CD4-positive, alpha-beta T cell treated with Interleukin-1 beta for 1 hour (primary cell): ENCODE measurements around the gene CMIP.

Experiments
- DNase-seq, 2 donors: peaks; one replicate each; pipeline ENCODE4 v3.0.0-alpha.2; 2020 to 2022

Gene CMIP

DNA sequence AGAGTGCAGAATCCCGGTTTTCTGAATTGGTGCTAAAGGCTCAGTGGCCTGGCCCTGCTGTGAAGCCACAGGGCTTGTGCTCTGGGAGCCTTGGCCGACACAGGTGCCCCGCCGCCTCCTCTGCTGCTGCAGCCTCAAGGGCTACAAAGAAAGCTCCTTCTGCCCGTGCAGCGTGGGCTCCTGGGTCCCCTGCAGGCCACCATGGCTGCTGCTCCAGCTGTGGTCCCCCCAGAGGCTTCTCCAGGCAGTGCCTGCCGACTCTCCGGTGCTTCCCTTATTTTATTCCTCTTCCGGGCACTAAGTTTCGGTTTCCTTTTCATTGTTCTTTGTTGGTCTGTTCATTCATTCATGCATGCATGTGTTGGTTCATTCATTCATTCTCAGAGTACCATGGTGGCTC is 53.1 kb downstream of the CMIP start:
- DNase-seq, result peak in 1 of 2 donors; percentile 55

DNA sequence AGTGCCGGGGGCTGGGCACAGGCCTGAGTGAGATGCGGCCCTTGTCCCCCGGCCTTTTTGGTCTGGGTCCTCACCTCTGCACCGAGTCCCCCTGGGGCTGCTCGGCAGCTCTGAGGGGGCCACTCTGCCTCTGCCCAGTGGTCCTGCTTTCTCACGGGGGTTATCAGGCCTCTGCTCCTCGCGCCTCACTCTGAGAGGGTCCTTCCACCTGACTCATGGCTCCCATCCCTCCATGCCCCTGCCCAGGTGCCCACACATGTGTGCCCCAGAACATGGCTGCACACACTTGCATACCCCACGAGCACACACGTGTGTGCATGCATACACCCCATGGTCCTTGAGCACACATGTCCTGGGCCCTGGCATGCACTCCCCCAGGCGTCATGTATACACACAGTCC is 53.7 kb downstream of the CMIP start:
- DNase-seq, result no peak

DNA sequence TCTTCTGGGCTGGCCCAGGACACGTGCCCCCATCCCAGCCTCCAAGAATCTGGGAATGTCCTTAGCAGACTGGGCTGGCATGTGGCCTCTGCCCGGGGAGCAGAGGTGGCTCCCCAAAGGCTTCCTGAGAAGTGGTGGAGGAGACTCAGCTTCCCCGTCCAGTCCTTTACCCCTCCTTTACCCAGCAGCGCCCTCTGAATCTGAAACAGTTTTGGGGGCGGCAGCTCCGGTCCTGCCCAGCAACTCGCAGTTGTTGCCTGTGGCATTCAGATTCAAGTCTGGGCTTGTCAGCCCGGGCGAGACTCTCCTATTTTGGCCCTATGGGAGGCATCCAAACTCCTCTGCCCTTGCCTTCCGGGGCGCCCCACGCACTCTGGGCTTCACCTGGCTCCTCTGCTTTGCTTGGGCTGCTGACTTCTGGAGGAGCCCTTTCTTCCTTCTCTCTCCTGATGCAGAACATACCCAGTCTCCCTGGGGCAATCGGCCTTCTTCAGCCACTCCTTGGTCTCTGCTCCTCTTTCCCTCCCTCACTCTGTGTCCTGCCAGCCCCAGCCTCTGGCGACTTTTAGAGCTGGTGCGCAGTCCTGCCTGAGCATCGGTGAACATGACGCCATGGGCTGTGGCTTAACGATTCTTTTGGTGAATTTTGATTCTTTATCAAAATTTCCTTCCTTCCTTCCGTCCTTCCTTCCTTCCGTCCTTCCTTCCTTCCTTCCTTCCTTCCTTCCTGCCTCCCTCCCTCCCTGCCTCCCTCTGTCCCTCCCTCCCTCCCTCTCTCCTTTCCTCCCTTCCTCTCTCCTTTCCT is 55.2 kb downstream of the CMIP start:
- no peak for DNase-seq

DNA sequence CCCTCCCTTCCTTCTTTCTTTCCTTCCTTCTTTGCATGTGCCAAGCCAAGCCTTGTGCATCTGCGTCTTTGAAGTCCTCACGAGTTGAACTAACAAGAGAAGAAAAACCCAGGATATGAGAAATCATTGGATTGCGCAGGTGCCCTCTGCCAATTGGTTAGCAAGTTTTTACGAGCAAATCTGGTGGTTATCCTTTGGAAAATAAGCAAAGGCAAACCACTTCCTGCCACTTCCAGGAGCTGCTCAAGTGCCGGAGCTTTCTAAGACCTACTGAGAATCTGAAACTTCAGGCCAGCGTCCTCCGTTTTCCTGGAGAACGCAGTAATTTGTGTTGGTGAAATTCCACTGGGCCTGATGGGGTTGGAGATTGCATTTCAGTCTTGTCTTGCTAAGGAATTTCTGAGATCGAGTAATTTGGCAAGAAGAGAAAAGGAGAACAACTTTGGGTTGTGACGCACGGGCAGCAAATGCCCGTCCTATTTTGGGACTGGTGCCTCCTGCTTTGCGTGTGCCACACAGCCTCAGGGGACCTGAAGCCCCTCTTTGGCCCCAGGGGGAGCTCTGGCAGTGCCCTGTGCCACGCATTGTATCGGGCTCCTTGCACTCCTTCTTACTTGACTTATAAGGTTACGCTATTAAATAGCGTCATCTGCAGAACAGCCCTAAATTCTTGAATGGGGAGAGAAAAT is 56.4 kb downstream of the CMIP start:
- peak in 1 of 2 donors; percentile 85 for DNase-seq

GRCh38 chr16:81502396-81503070 is 57.9 kb downstream of the CMIP start:
- DNase-seq, result no peak

- DNase-seq, result peak in 1 of 2 donors; percentile 60
These were observed 60.5 kb downstream of the CMIP start for GRCh38 chr16:81505011-81505661.

DNA sequence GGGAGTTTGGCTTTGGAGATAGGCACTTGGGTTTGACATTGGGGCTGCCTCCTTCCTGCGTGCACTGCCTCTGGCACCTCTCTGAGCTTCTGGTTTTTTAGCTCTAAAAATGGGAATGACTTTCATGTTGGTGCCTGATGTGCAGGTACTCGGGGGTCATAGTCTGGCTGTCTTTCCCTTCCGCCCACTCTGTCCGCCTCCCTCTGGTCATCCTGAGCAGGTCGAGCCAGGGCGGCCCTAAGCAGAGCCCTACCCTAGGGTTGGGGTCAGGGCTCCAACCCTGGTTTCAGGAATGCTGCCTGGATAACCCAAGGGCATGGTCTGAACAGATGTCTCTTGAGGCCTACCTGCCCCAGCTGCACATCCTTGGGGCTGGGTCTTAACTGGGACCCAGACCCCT is 64.8 kb downstream of the CMIP start:
- DNase-seq, result no peak

GRCh38 chr16:81510016-81510415 is 65.4 kb downstream of the CMIP start:
- no peak for DNase-seq

- DNase-seq, result no peak
These were observed 66.8 kb downstream of the CMIP start for GRCh38 chr16:81511371-81511770.

DNA sequence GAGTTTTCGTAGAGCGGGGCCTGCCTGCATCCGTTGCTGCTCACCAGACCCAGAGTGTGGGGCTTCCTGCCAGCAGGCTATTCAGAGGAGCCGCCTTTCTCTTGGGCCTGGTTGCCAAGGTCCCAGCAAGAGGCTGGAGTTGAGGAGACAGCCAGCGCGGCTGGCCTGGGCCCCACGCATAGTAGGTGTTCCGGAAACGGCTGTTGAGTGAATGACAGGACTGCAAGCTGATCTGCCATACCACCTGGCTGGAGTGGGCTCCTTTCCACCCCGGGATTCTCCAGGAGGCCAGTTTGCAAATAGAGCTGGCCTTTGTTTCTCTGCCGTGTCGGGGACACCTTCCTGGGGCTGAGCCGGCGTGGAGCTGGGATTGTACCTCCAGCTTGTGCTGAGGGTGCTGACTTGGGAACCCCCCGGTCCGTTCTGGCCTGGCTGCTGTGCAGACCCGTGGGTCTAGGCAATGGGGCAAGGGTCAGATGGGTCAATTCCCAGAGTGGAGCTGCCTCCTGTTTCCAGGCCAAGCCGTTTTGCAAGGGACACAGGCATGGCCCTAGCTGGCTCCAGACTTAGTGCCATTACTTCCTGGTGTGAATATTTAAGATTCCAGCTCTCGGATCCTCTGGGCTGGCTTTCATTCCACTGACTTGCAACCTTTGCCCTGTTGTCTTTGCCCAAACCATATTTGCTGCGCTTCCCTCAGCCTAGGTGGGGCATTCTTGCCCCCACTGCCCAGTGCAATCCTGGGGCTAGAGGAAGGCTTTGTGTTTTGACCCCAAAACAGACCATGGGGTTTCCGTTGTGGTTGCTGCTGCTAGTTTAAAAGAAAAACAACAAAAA is 68.8 kb downstream of the CMIP start:
- DNase-seq, result no peak

DNA sequence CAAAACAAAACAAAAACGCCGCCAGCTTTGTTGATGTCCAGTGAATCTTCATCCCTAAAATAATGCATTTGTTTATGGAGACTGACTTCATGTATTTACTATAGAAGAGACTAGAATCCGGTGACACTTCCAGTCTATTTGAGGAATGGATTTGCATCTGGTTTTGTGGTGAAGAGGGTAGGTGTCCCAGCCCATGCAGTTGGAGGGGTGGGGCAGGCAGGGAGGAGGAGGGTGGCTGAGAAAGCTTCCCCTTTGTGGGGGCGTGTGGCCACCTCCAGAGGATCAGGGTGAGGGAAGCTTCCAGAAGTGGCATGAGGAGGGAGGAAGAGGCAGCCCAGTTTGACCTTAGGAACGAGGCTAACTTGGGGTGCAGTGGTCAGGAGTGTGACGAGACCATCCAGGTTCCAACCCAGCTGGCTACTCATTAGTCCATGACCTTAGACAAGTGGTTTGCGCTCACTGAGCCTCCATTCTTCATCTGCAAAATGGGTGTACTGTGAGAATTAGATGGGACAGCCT is 69.5 kb downstream of the CMIP start:
- peak in 1 of 2 donors; percentile 46 for DNase-seq

GRCh38 chr16:81514568-81515258 is 70.1 kb downstream of the CMIP start:
- no peak for DNase-seq

DNA sequence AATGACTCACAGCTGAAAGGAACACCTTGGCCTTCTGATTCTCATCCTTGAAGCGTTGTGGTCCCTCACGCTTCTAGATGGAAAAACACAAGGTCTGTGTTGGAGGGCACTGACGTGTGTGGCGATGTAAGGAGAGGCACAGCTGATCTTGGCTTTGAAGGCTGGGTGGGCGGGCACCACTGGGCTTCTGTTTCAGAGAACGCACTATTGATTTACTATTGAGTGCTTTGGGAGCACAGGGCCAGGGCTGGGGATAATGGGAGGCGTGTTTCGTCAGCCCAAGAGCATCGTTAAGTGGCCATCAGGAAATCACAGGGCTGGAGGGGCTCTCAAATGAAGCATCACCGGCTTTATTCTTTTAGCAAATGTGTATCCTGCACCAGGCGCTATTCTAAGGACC is 70.7 kb downstream of the CMIP start:
- no peak for DNase-seq

DNA sequence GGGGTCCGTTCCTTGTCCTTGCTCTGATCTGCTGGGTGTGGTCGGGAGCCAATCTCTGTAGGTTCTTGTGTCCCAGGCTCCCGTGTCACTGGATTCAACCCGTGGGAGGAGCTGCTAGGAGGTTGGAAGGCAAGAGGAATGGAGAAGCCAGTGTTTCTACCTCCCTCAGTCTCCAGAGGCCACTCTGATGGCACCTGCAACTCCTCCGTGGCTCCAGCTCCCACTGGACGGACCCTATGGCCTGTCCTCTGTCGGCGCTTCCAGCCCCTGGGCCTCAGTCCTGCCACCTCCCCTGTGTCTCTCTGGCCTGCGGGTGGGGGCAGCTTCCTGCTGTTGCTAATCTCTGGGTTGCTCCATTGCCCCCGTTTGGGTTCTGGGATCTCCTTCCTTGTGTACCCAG is 71.1 kb downstream of the CMIP start:
- no peak for DNase-seq

- no peak for DNase-seq
These were observed 72.0 kb downstream of the CMIP start for GRCh38 chr16:81516478-81517149.

GRCh38 chr16:81517150-81517499 is 72.5 kb downstream of the CMIP start:
- DNase-seq, result no peak

DNA sequence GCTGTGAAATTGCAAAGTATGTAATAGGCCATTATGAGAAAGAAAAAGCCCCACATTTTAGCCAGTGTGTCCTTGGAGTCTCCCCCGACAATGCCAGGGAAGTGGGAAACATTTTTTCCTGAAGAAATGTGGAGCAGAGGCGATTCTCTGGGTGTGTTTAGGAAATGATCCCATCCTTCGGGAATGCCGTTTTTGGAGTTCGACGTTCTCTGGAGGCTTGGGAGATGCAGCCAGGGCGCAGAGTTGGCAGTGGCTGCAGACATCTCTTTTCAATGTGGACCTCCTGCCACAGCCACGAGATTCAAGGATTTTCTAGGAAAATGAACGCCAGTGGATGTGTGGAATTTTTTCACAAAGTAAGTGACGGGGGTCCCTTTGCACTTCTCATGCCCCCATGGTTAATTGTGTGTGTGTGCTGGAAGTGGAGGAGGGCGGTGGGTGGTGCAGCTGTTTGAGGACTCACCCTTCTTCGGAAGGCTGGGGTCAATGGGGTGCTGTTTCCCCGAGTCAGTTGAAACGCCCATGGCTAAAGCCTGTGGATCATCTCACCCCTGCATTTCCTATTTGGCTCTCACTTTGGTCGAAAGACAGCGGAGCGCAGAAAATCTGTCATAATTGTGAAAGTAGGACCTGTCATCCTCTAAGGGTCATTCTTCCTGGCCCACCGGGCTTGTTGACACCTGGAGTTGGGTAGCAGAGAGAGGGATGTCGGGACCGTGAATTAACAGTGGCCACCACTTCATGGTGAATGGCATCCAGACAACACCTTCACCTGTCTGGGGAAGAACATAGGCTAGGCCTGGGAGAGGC is 73.2 kb downstream of the CMIP start:
- no peak for DNase-seq

GRCh38 chr16:81518439-81518757 is 73.8 kb downstream of the CMIP start:
- no peak for DNase-seq

GRCh38 chr16:81519301-81520150 is 74.9 kb downstream of the CMIP start:
- peak in 1 of 2 donors; percentile 30 for DNase-seq
